Sigmoid colon (tissue), 4 donors: ENCODE results near the gene PEX14.

Experiments used
- EP300 ChIP-seq, 4 donors: sonication (generic); formaldehyde crosslinking; IDR thresholded peaks; one replicate each; pipeline ENCODE4 v1.6.1; 2017; ENCODE audit warnings: antibody characterized with exemption in 4 of 4
- POLR2A ChIP-seq, 2 donors: fragments of 450-650 bp; IDR thresholded peaks; one replicate each; pipeline ENCODE4 v1.6.1; 2016; ENCODE audit warnings: antibody characterized with exemption in 2 of 2, mild to moderate bottlenecking in 2 of 2, moderate library complexity in 2 of 2
- POLR2AphosphoS5 ChIP-seq, 4 donors: sonication (generic); formaldehyde crosslinking; IDR thresholded peaks; one replicate each; pipeline ENCODE4 v1.6.1; 2017; ENCODE audit warnings: antibody characterized with exemption in 4 of 4
- TF ChIP-seq, protein P1 (sequence below), 4 experiments: fragments of 450-650 bp in 3 of 4; fragments of 200-600 bp in 1 of 4; IDR thresholded peaks; one replicate each; pipeline ENCODE4 v1.5.1; 2016 to 2019; ENCODE audit warnings: antibody characterized with exemption in 4 of 4, mild to moderate bottlenecking in 3 of 4, moderate library complexity in 2 of 4

DNA sequence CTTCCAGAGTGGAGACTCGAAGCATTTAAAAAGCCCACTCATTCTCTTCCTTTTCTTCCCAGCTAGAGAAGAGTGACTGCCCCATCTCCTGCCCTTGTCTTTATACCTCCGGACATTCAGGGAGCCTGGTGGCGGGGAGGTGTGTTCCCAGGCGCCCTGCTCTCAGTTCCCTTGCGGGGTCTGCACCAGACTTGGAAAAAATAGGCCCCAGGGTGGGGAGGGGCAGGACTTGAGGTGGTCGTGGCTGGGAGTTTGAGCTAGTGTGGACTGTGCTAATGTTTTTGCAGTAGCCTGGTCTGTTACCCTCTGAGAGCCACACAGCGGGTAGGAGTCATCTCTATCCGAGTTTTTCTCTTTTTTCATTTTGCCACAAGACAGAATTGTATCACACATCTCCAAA is 139.1 kb downstream of the PEX14 start:
- no peak for TF ChIP-seq POLR2AphosphoS5 (IDR thresholded peaks at IDR 0.05)
- TF ChIP-seq, protein P1, sequence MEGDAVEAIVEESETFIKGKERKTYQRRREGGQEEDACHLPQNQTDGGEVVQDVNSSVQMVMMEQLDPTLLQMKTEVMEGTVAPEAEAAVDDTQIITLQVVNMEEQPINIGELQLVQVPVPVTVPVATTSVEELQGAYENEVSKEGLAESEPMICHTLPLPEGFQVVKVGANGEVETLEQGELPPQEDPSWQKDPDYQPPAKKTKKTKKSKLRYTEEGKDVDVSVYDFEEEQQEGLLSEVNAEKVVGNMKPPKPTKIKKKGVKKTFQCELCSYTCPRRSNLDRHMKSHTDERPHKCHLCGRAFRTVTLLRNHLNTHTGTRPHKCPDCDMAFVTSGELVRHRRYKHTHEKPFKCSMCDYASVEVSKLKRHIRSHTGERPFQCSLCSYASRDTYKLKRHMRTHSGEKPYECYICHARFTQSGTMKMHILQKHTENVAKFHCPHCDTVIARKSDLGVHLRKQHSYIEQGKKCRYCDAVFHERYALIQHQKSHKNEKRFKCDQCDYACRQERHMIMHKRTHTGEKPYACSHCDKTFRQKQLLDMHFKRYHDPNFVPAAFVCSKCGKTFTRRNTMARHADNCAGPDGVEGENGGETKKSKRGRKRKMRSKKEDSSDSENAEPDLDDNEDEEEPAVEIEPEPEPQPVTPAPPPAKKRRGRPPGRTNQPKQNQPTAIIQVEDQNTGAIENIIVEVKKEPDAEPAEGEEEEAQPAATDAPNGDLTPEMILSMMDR (IDR thresholded peaks at IDR 0.05), result no peak
- no peak for TF ChIP-seq EP300 (IDR thresholded peaks at IDR 0.05)
- TF ChIP-seq POLR2A (IDR thresholded peaks at IDR 0.05), result no peak
